WTC11 (cell line): ENCODE data around the gene DSG3.

Experiments used
- ATF1 ChIP-seq: sonication (generic); formaldehyde crosslinking; IDR thresholded peaks from 2 replicates; pipeline ENCODE4 v1.8.1; 2023; ENCODE audit warnings: mild to moderate bottlenecking, moderate library complexity, missing genetic modification reagents
- NFYB ChIP-seq: sonication (generic); formaldehyde crosslinking; conservative IDR thresholded peaks from 2 replicates; pipeline ENCODE4 v1.8.0; 2022; ENCODE audit warnings: low read depth, missing genetic modification reagents
- NR3C1 ChIP-seq: sonication (generic); formaldehyde crosslinking; conservative IDR thresholded peaks from 2 replicates; pipeline ENCODE4 v1.8.1; 2023; ENCODE audit warnings: low read depth, mild to moderate bottlenecking, missing genetic modification reagents
- TF ChIP-seq, protein P1 (sequence below): sonication (generic); formaldehyde crosslinking; IDR thresholded peaks from 2 replicates; pipeline ENCODE4 v1.8.0; 2022; ENCODE audit warnings: mild to moderate bottlenecking, missing genetic modification reagents
- TF ChIP-seq, protein P2 (sequence below): fragments of 250-450 bp; sonication (Bioruptor Pico); conservative IDR thresholded peaks from 2 replicates; pipeline ENCODE4 v1.9.0; 2021; ENCODE audit warnings: mild to moderate bottlenecking
- TF ChIP-seq, protein P3 (sequence below): fragments of 200-600 bp; IDR thresholded peaks from 2 replicates; pipeline ENCODE4 v1.8.0; 2022; ENCODE audit warnings: antibody characterized with exemption
- TF ChIP-seq, protein P4 (sequence below): sonication (generic); formaldehyde crosslinking; IDR thresholded peaks from 2 replicates; pipeline ENCODE4 v1.8.1; 2023; ENCODE audit warnings: mild to moderate bottlenecking, moderate library complexity, missing genetic modification reagents
- TF ChIP-seq, protein P5 (sequence below): sonication (generic); formaldehyde crosslinking; conservative IDR thresholded peaks from 2 replicates; pipeline ENCODE4 v1.8.1; 2022; ENCODE audit warnings: mild to moderate bottlenecking, missing genetic modification reagents

DNA sequence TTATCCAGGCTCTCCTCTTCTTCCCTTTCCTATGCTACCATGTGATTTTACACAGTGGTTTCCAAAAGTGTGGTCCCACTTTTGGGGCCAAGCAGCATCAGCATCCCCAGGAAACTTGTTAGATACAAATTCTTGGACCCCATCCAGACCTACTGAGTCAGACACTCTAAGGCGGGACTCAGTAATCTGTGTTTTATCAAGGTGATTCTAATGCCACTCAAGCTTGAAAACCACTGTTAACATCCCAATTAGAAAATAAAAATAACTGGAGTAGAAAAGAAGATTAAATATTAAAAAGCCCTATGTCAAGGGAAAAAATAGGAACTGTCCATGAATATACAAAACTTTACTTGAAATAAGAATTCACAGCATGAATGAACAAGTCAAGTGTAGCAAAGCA is 61.2 kb downstream of the DSG3 start:
- TF ChIP-seq, protein P1, sequence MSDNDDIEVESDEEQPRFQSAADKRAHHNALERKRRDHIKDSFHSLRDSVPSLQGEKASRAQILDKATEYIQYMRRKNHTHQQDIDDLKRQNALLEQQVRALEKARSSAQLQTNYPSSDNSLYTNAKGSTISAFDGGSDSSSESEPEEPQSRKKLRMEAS (CRISPR knock-in tag) = no peak
- TF ChIP-seq ATF1 (no peak), NFYB (no peak), NR3C1 (no peak)
- TF ChIP-seq, protein P2, sequence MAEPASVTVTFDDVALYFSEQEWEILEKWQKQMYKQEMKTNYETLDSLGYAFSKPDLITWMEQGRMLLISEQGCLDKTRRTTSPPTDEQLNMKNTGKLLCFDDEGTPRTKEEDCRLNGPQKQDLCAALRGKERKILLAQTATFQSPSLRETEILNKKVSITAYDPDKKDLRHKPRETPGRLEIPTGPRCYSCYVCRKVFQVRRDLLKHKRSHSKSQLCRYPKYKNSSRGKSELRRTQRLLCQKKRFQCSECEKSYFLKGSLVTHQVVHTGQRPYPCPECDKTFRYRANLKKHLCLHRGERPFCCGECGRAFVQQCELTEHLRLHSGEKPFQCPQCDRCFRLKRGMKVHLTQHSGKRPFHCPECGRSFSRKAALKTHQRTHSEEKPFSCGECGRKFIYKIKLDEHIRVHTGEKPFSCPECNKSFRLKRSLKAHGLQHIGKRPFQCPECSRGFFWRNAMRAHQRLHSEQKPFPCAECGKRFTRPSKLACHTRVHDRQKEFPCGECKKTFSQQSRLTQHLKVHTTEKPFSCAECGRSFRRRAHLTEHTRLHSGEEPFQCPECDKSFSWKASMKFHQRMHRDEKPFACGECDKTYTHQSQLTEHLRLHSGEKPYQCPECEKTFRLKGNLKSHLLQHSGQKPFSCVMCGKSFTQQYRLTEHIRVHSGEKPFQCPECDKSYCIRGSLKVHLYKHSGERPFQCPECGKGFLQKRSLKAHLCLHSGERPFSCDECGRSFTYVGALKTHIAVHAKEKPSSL (CRISPR knock-in tag) = no peak
- TF ChIP-seq, protein P3, sequence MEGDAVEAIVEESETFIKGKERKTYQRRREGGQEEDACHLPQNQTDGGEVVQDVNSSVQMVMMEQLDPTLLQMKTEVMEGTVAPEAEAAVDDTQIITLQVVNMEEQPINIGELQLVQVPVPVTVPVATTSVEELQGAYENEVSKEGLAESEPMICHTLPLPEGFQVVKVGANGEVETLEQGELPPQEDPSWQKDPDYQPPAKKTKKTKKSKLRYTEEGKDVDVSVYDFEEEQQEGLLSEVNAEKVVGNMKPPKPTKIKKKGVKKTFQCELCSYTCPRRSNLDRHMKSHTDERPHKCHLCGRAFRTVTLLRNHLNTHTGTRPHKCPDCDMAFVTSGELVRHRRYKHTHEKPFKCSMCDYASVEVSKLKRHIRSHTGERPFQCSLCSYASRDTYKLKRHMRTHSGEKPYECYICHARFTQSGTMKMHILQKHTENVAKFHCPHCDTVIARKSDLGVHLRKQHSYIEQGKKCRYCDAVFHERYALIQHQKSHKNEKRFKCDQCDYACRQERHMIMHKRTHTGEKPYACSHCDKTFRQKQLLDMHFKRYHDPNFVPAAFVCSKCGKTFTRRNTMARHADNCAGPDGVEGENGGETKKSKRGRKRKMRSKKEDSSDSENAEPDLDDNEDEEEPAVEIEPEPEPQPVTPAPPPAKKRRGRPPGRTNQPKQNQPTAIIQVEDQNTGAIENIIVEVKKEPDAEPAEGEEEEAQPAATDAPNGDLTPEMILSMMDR = no peak
- TF ChIP-seq, protein P4, sequence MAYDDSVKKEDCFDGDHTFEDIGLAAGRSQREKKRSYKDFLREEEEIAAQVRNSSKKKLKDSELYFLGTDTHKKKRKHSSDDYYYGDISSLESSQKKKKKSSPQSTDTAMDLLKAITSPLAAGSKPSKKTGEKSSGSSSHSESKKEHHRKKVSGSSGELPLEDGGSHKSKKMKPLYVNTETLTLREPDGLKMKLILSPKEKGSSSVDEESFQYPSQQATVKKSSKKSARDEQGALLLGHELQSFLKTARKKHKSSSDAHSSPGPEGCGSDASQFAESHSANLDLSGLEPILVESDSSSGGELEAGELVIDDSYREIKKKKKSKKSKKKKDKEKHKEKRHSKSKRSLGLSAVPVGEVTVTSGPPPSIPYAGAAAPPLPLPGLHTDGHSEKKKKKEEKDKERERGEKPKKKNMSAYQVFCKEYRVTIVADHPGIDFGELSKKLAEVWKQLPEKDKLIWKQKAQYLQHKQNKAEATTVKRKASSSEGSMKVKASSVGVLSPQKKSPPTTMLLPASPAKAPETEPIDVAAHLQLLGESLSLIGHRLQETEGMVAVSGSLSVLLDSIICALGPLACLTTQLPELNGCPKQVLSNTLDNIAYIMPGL (CRISPR knock-in tag) = no peak
- TF ChIP-seq, protein P5, sequence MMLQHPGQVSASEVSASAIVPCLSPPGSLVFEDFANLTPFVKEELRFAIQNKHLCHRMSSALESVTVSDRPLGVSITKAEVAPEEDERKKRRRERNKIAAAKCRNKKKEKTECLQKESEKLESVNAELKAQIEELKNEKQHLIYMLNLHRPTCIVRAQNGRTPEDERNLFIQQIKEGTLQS = no peak
